HG03521 (cell line): ENCODE data around the gene AKR1C1.
"Not testable (repeated sequence)": the region's sequence is repeated elsewhere in the genome, so short reads cannot be mapped to it uniquely, and the experiment has no call there.

Experiments used
- ATAC-seq: cut with Tn5 transposase; IDR thresholded peaks from one replicate; pipeline ENCODE4 v1.9.1; 2021; ENCODE audit warnings: mild to moderate bottlenecking, moderate library complexity; ENCODE audit not compliant: unreplicated experiment

The AKR1C1 gene

GRCh38 chr10:5014200-5014910 lies 51.1 kb downstream of the AKR1C1 start:
- ATAC-seq, result not testable (repeated sequence)

- ATAC-seq, result no peak
Measured at GRCh38 chr10:5014936-5015335, 51.7 kb downstream of the AKR1C1 start.

- no peak for ATAC-seq
Measured at GRCh38 chr10:5018134-5018533, 54.9 kb downstream of the AKR1C1 start.

GRCh38 chr10:5018671-5019277 lies 55.6 kb downstream of the AKR1C1 start:
- ATAC-seq, result not testable (repeated sequence)

- not testable (repeated sequence) for ATAC-seq
Measured at GRCh38 chr10:5019770-5020612, 56.8 kb downstream of the AKR1C1 start.

- not testable (repeated sequence) for ATAC-seq
Measured at GRCh38 chr10:5021624-5022290, 58.5 kb downstream of the AKR1C1 start.

GRCh38 chr10:5023177-5023805 lies 60.1 kb downstream of the AKR1C1 start:
- no peak for ATAC-seq

GRCh38 chr10:5025461-5025881 lies 62.3 kb downstream of the AKR1C1 start:
- not testable (repeated sequence) for ATAC-seq

- no peak for ATAC-seq
Measured at GRCh38 chr10:5030989-5031388, 67.8 kb downstream of the AKR1C1 start.

- not testable (repeated sequence) for ATAC-seq
Measured at GRCh38 chr10:5031588-5031987, 68.4 kb downstream of the AKR1C1 start.

- not testable (repeated sequence) for ATAC-seq
Measured at GRCh38 chr10:5032444-5032843, 69.2 kb downstream of the AKR1C1 start.
